ENCODE results near the gene PLCB1. TPM values are rescaled to one million over a fixed set of nuclear protein-coding genes. Genes with fewer than 3 reads are reported as not detected.

Gene PLCB1
- total and polyA plus RNA-seq, 7 experiments from 2014 or later: 0.56 to 17.6 (median 2.3) TPM

DNA sequence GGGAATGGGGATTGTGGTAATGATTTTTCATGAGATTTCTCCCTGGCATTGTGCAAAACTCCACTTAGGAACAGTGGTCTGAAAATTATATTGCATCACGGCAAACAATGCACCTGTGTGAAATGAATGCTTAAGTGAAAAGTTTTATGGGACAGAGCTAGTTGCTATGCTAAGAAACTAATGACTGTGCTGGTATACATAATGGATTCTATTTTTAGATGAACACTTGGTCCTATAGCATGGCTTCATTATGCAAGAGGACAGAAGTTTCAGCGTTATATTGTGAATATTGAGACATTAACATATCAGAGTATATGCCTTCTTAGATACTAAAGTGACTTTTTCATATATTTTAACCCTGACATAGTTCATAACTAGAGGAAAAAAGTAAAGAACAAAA, 30.5 kb downstream of the PLCB1 start:
- CTCF ChIA-PET: interaction anchor here (0.6 kb wide), 1 partner anchor 144 kb away, joined by 3 read pairs; no protein-coding TSS in a partner anchor

DNA sequence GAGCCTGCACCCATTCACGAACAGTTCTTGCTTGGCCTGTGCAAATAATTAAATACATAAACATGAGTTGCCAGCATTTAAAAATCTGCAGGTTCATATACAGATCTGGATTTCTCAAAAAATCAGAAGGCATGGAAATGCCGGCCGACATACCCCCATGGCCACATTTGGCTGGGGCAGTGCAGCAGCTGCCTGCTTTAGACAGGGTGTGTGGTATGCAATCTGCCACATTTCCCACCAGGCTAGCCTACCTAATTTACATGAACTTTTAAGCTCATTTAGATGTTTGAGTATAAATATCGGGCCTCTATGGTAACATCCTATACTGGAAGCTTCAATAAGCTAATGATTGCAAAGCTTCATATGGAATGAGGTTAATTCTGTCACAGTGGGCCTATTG, 31.5 kb downstream of the PLCB1 start:
- H3K27me3 Mint-ChIP-seq: peaks cover 0 to 6% (median 0%) of the 10 kb centered on the region in 5 donors
- H3K27me3 ChIP-seq (ENCODE audit: control insufficient read depth in 2 of 2, insufficient read depth in 2 of 2, low read length in 2 of 2): no peaks in the 10 kb centered on the region
- ATAC-seq: no peak
- H3K27ac ChIP-seq (ENCODE audit: low read depth, low read length): no peak overlapping the region
- peaks cover 0 to 6% (median 2%) of the 10 kb centered on the region in 11 donors for H3K9me3 Mint-ChIP-seq
- ChIA-PET CTCF (no interaction called here), POLR2A (no interaction called here)
- no peak overlapping the region for H3K4me3 Mint-ChIP-seq
- H3K4me1 ChIP-seq (ENCODE audit: control insufficient read depth in 2 of 2, insufficient read depth in 2 of 2, low read length in 2 of 2): peaks cover 0 to 5% of the 10 kb centered on the region in 2 donors
- no peaks in the 10 kb centered on the region for H3K9me3 ChIP-seq (ENCODE audit: control insufficient read depth in 2 of 3, low read length in 3 of 3)
- H3K27ac Mint-ChIP-seq: no peak overlapping the region
- no peak for DNase-seq
- peaks cover 0 to 8% (median 7%) of the 10 kb centered on the region in 7 donors for H3K4me1 Mint-ChIP-seq
- no peak overlapping the region for H3K4me3 ChIP-seq (ENCODE audit: low read length)
- intact Hi-C loops (cut with micrococcal nuclease): no loop called here
- H3K36me3 ChIP-seq (ENCODE audit: control insufficient read depth in 2 of 3, insufficient read depth in 3 of 3, low read length in 3 of 3): no peaks in the 10 kb centered on the region
- peaks cover 0 to 4% (median 4%) of the 10 kb centered on the region in 5 donors for H3K36me3 Mint-ChIP-seq

More for the DNA sequence above, 30.5 kb downstream of the PLCB1 start:
- H3K4me1 ChIP-seq (ENCODE audit: control insufficient read depth in 2 of 2, insufficient read depth in 2 of 2, low read length in 2 of 2): peaks cover 0 to 8% of the 10 kb centered on the region in 2 donors
- POLR2A ChIA-PET: no interaction called here
- H3K27ac Mint-ChIP-seq: no peak overlapping the region
- H3K4me1 Mint-ChIP-seq: peaks cover 0 to 8% (median 7%) of the 10 kb centered on the region in 7 donors
- DNase-seq (no peak), ATAC-seq (no peak)
- H3K9me3 ChIP-seq (ENCODE audit: control insufficient read depth in 2 of 3, low read length in 3 of 3): no peaks in the 10 kb centered on the region
- peaks cover 0 to 6% (median 0%) of the 10 kb centered on the region in 5 donors for H3K27me3 Mint-ChIP-seq
- H3K9me3 Mint-ChIP-seq: peaks cover 0 to 12% (median 2%) of the 10 kb centered on the region in 11 donors
- H3K4me3 ChIP-seq (ENCODE audit: low read length): no peak overlapping the region
- peaks cover 0 to 4% (median 4%) of the 10 kb centered on the region in 5 donors for H3K36me3 Mint-ChIP-seq
- intact Hi-C loops (cut with micrococcal nuclease): no loop called here
- no peaks in the 10 kb centered on the region for H3K27me3 ChIP-seq (ENCODE audit: control insufficient read depth in 2 of 2, insufficient read depth in 2 of 2, low read length in 2 of 2)
- H3K27ac ChIP-seq (ENCODE audit: low read depth, low read length): no peak overlapping the region
- no peak overlapping the region for H3K4me3 Mint-ChIP-seq
- no peaks in the 10 kb centered on the region for H3K36me3 ChIP-seq (ENCODE audit: control insufficient read depth in 2 of 3, insufficient read depth in 3 of 3, low read length in 3 of 3)

DNA sequence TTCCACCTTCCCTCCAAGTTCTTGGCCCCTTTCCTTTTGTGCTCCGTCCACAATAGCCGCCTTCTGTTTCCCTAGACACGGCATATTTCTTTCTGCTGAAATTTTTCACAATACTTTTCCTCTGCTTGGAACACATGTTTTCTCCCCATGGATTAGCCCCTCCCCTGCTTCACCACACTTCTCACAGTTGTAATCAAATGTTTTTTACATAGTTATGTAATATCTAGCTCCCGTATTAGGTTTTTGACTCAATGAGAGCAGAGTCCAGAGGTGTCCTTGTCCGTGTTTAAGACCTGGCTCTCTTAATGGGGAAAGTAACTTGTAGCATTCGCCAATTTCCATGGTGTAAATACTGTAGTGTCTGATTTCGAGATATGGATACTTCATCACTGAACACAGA, 34.7 kb downstream of the PLCB1 start:
- Mint-ChIP-seq H3K9me3 (peaks cover 0 to 1% (median 0%) of the 10 kb centered on the region in 11 donors), H3K4me1 (peaks cover 0 to 3% (median under 1%) of the 10 kb centered on the region in 7 donors), H3K36me3 (no peaks in the 10 kb centered on the region), H3K27me3 (no peaks in the 10 kb centered on the region), H3K27ac (no peak overlapping the region), H3K4me3 (no peak overlapping the region)
- ChIA-PET POLR2A (no interaction called here), CTCF (no interaction called here)
- Histone ChIP-seq H3K27me3 (ENCODE audit: control insufficient read depth in 2 of 2, insufficient read depth in 2 of 2, low read length in 2 of 2) (no peaks in the 10 kb centered on the region), H3K27ac (ENCODE audit: low read depth, low read length) (no peak overlapping the region), H3K4me3 (ENCODE audit: low read length) (no peak overlapping the region), H3K9me3 (ENCODE audit: control insufficient read depth in 2 of 3, low read length in 3 of 3) (no peaks in the 10 kb centered on the region), H3K36me3 (ENCODE audit: control insufficient read depth in 2 of 3, insufficient read depth in 3 of 3, low read length in 3 of 3) (no peaks in the 10 kb centered on the region), H3K4me1 (ENCODE audit: control insufficient read depth in 2 of 2, insufficient read depth in 2 of 2, low read length in 2 of 2) (no peaks in the 10 kb centered on the region)
- intact Hi-C loops (cut with micrococcal nuclease): no loop called here
- no peak for DNase-seq
- ATAC-seq: no peak

DNA sequence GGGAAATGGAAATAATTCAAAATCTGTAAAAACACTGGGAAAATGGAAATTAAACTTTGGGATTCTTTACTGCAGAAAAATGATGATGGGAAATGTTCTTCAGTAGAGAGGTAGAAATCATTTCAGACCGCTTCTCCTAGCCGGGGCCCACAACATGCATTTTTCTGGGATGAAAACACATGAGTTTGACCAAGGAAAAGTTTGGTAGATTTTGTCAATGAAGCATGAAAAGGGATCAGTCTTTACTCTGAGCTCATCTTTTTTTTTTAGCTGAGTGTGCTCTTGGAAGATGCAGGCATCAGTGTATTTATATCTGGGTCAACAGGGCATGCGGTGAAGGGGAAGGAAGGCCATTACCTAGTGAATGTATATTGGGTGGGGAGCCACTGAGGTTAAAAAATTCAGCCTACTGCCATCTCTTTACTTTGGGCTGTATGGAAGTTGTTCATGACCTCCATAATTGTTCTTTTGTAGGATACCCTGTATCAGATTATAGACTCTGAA, 36.8 kb downstream of the PLCB1 start:
- Histone ChIP-seq H3K27me3 (ENCODE audit: control insufficient read depth in 2 of 2, insufficient read depth in 2 of 2, low read length in 2 of 2) (no peaks in the 10 kb centered on the region), H3K4me1 (ENCODE audit: control insufficient read depth in 2 of 2, insufficient read depth in 2 of 2, low read length in 2 of 2) (no peaks in the 10 kb centered on the region), H3K9me3 (ENCODE audit: control insufficient read depth in 2 of 3, low read length in 3 of 3) (no peaks in the 10 kb centered on the region), H3K36me3 (ENCODE audit: control insufficient read depth in 2 of 3, insufficient read depth in 3 of 3, low read length in 3 of 3) (no peaks in the 10 kb centered on the region), H3K4me3 (ENCODE audit: low read length) (no peak overlapping the region), H3K27ac (ENCODE audit: low read depth, low read length) (no peak overlapping the region)
- CTCF ChIA-PET: no interaction called here
- ATAC-seq (no peak), DNase-seq (no peak)
- no peaks in the 10 kb centered on the region for H3K27me3 Mint-ChIP-seq
- H3K4me3 Mint-ChIP-seq: no peak overlapping the region
- no peaks in the 10 kb centered on the region for H3K36me3 Mint-ChIP-seq
- POLR2A ChIA-PET: no interaction called here
- H3K4me1 Mint-ChIP-seq: peaks cover 0 to 3% (median 0%) of the 10 kb centered on the region in 7 donors
- peaks cover 0 to 1% (median 0%) of the 10 kb centered on the region in 11 donors for H3K9me3 Mint-ChIP-seq
- no peak overlapping the region for H3K27ac Mint-ChIP-seq
- intact Hi-C loops (cut with micrococcal nuclease): no loop called here

DNA sequence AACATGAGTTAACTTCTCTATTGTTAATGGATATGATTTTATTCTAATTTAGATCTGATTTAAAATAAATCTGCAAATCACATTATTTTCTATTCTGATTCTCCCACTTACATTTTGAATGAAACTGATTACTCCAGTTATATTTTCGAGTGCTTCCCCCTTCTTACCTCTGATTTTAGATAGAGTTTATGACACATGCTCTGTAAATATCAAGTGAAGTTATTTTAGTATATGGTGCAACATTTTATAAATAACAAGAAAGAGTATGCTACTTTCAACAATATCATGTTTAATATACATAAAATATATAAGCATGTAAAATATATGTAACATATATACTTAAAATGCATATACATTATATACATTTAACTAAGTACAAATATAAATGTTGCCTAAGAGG, 38.9 kb downstream of the PLCB1 start:
- H3K4me1 Mint-ChIP-seq: peaks cover 0 to 6% (median 0%) of the 10 kb centered on the region in 7 donors
- H3K36me3 ChIP-seq (ENCODE audit: control insufficient read depth in 2 of 3, insufficient read depth in 3 of 3, low read length in 3 of 3): no peaks in the 10 kb centered on the region
- intact Hi-C loops (cut with micrococcal nuclease): no loop called here
- no peaks in the 10 kb centered on the region for H3K27me3 ChIP-seq (ENCODE audit: control insufficient read depth in 2 of 2, insufficient read depth in 2 of 2, low read length in 2 of 2)
- no peak for ATAC-seq
- no peak overlapping the region for H3K4me3 Mint-ChIP-seq
- DNase-seq: no peak
- ChIA-PET POLR2A (no interaction called here), CTCF (no interaction called here)
- H3K27me3 Mint-ChIP-seq: no peaks in the 10 kb centered on the region
- H3K4me1 ChIP-seq (ENCODE audit: control insufficient read depth in 2 of 2, insufficient read depth in 2 of 2, low read length in 2 of 2): no peaks in the 10 kb centered on the region
- no peak overlapping the region for H3K4me3 ChIP-seq (ENCODE audit: low read length)
- H3K36me3 Mint-ChIP-seq: no peaks in the 10 kb centered on the region
- H3K9me3 ChIP-seq (ENCODE audit: control insufficient read depth in 2 of 3, low read length in 3 of 3): no peaks in the 10 kb centered on the region
- H3K27ac Mint-ChIP-seq: no peak overlapping the region
- H3K9me3 Mint-ChIP-seq: peaks cover 0 to 1% (median 0%) of the 10 kb centered on the region in 11 donors
- H3K27ac ChIP-seq (ENCODE audit: low read depth, low read length): no peak overlapping the region

DNA sequence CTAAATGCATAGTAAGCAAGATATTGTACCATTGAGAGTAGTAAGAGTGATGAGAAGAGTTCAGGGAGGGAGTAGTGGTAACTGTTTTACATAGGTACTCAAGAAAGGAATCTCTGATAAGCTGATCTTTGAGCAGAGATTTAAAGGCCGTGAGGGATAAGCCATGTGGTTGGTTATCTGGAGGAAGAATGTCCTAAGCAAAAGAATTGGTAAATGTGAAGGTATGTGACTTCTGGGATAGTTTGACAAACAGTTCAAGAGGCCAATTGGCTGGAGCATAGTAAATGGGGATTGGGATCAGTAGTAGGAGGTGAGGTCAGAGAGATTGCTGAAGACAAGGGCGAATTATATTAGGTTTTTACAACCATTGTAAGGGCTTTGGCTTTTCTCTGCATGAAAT, 40.1 kb downstream of the PLCB1 start:
- ATAC-seq (no peak), DNase-seq (no peak)
- Histone ChIP-seq H3K9me3 (ENCODE audit: control insufficient read depth in 2 of 3, low read length in 3 of 3) (no peaks in the 10 kb centered on the region), H3K4me3 (ENCODE audit: low read length) (no peak overlapping the region), H3K27me3 (ENCODE audit: control insufficient read depth in 2 of 2, insufficient read depth in 2 of 2, low read length in 2 of 2) (no peaks in the 10 kb centered on the region), H3K4me1 (ENCODE audit: control insufficient read depth in 2 of 2, insufficient read depth in 2 of 2, low read length in 2 of 2) (no peaks in the 10 kb centered on the region), H3K36me3 (ENCODE audit: control insufficient read depth in 2 of 3, insufficient read depth in 3 of 3, low read length in 3 of 3) (no peaks in the 10 kb centered on the region), H3K27ac (ENCODE audit: low read depth, low read length) (no peak overlapping the region)
- no peak overlapping the region for H3K27ac Mint-ChIP-seq
- H3K4me1 Mint-ChIP-seq: peaks cover 0 to 6% (median 0%) of the 10 kb centered on the region in 7 donors
- H3K27me3 Mint-ChIP-seq: no peaks in the 10 kb centered on the region
- intact Hi-C loops (cut with micrococcal nuclease): no loop called here
- no peaks in the 10 kb centered on the region for H3K36me3 Mint-ChIP-seq
- ChIA-PET CTCF (no interaction called here), POLR2A (no interaction called here)
- no peak overlapping the region for H3K4me3 Mint-ChIP-seq
- peaks cover 0 to 1% (median 0%) of the 10 kb centered on the region in 11 donors for H3K9me3 Mint-ChIP-seq
